Activated CD4-positive, alpha-beta T cell treated with anti-CD3 and anti-CD28 coated beads, Interleukin-2, amount 50 U/mL, for 24 hours (primary cell): ENCODE results near the gene DAZAP1.
"Not testable (repeated sequence)": the region's sequence is repeated elsewhere in the genome, so short reads cannot be mapped to it uniquely, and the experiment has no call there.

ENCODE experiments used
- DNase-seq, 2 donors: peaks; one replicate each; pipeline ENCODE4 v3.0.0-alpha.2; 2020; ENCODE audit warnings: low read depth in 1 of 2, low spot score in 1 of 2

DAZAP1 gene

GRCh38 chr19:1439525-1440417 is 32.4 kb downstream of the DAZAP1 start:
- DNase-seq = not testable (repeated sequence)

GRCh38 chr19:1440418-1440801 is 33.0 kb downstream of the DAZAP1 start:
- DNase-seq = no peak

GRCh38 chr19:1441022-1441426 is 33.6 kb downstream of the DAZAP1 start:
- no peak for DNase-seq

- no peak for DNase-seq
Measured at GRCh38 chr19:1441677-1442438, 34.5 kb downstream of the DAZAP1 start.

- DNase-seq = peak; percentile 54 to 58
Measured at GRCh38 chr19:1445185-1445931, 38.0 kb downstream of the DAZAP1 start.

GRCh38 chr19:1445932-1446712 is 38.7 kb downstream of the DAZAP1 start:
- DNase-seq = no peak

- DNase-seq = no peak
Measured at GRCh38 chr19:1446713-1447481, 39.5 kb downstream of the DAZAP1 start.

- no peak for DNase-seq
Measured at GRCh38 chr19:1447504-1447903, 40.1 kb downstream of the DAZAP1 start.

GRCh38 chr19:1447944-1448343 is 40.6 kb downstream of the DAZAP1 start:
- DNase-seq = no peak

- DNase-seq = no peak
Measured at GRCh38 chr19:1449467-1450442, 42.4 kb downstream of the DAZAP1 start, which contains the start of gene APC2. Gene APC2, plus strand, starts transcription at chr19:1450121. Its CDS starts 2,881 bp downstream, at chr19:1453002.

- DNase-seq = no peak
Measured at GRCh38 chr19:1450735-1451731, 43.6 kb downstream of the DAZAP1 start.

GRCh38 chr19:1451916-1452801 is 44.8 kb downstream of the DAZAP1 start:
- no peak for DNase-seq

- DNase-seq = no peak
Measured at GRCh38 chr19:1452802-1453524, 45.6 kb downstream of the DAZAP1 start.

- DNase-seq = no peak
Measured at GRCh38 chr19:1453525-1454364, 46.4 kb downstream of the DAZAP1 start.

GRCh38 chr19:1455002-1455335 is 47.6 kb downstream of the DAZAP1 start:
- no peak for DNase-seq
